MG63 (cell line): Measurements from ENCODE around the gene FAM135A. TPM values are rescaled to one million over a fixed set of nuclear protein-coding genes. Genes with fewer than 3 reads are reported as not detected.
"Not testable (repeated sequence)": the region's sequence is repeated elsewhere in the genome, so short reads cannot be mapped to it uniquely, and the experiment has no call there.

Source experiments
- DNase-seq: peaks from one replicate; pipeline ENCODE4 v3.0.0-alpha.2; 2020
- H3K27me3 ChIP-seq: fragments of 250-450 bp; sonication (Bioruptor Pico); 2 replicates; pipeline ENCODE4 v1.5.1; 2020; ENCODE audit warnings: mild to moderate bottlenecking, moderate library complexity
- H3K36me3 ChIP-seq: fragments of 250-450 bp; sonication (Bioruptor Pico); 2 replicates; pipeline ENCODE4 v1.5.1; 2020; ENCODE audit warnings: mild to moderate bottlenecking, moderate library complexity
- H3K4me3 ChIP-seq: fragments of 250-450 bp; sonication (Bioruptor Pico); 2 replicates; pipeline ENCODE4 v1.5.1; 2020; ENCODE audit warnings: mild to moderate bottlenecking, moderate library complexity
- H3K9me3 ChIP-seq: fragments of 250-450 bp; sonication (Bioruptor Pico); 2 replicates; pipeline ENCODE4 v1.5.1; 2020; ENCODE audit warnings: mild to moderate bottlenecking, moderate library complexity
- total RNA-seq: library from RNA; depleted of rRNA; stranded (reverse); fragments of >200 nt; shearing (Covaris generic); gene quantifications from 2 replicates; pipeline ENCODE4 v1.2.3, GENCODE V29; 2014; ENCODE audit warnings: low replicate concordance; rRNA removed

The FAM135A gene
- total RNA-seq, 1 experiment from 2014 or later = 6.7 TPM

DNA sequence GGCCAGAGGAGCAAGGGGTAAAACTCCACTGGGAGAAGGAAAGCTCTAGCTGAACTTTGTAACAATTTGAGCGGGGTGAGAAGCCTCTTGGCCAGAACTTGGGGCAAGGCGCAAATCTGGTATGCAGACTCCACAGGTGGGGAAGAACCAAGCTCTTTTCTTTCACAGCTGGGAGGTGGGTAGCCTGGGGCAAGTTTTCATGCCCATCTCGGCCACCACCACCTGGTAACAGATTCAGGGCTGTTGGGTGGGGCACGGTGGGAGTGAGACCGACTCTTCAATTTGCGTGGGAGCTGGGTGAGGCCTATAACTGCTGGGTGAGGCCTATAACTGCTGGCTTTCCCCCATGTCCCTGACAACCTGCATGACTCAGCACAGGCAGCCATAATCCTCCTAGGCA is 190.9 kb downstream of the FAM135A start:
- no peaks in the 10 kb centered on the region for H3K36me3 ChIP-seq
- no peak overlapping the region for H3K4me3 ChIP-seq
- H3K9me3 ChIP-seq = no peaks in the 10 kb centered on the region
- no peak for DNase-seq
- no peaks in the 10 kb centered on the region for H3K27me3 ChIP-seq

DNA sequence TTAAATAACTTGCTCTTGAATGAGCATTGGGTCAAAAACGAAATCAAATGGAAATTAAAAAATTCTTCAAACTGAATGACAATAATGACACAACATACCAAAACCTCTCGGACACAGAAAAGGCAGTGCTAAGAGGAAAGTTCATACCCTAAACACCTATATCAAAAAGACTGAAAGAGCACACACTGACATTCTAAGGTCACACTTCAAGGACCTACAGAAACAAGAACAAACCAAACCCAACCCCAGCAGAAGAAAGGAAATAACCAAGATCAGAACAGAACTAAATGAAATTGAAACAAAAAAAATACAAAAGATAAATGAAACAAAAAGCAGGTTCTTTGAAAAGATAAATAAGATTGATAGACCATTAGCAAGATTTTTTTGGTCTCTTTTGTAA is 194.1 kb downstream of the FAM135A start:
- not testable (repeated sequence) for H3K4me3 ChIP-seq, DNase-seq, H3K27me3 ChIP-seq, H3K36me3 ChIP-seq, H3K9me3 ChIP-seq

DNA sequence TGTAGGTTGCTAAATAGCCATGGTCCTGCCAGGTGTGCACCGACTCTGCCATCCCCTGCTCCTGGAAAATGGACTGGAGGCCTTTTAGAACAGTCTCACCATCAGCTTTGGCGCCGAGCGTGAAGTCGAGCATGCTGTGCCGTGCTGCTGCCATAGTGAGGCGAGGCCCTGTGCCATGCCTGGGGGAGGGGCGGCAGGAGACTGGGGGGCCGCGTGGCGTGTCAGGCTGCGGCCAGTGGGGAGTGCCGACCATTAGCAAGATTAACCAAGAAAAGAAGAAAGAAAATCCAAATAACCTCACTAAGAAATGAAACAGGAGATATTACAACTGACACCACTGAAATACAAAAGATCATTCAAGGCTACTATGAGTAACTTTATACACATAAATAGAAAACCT is 195.9 kb downstream of the FAM135A start:
- not testable (repeated sequence) for H3K4me3 ChIP-seq, H3K9me3 ChIP-seq, DNase-seq, H3K36me3 ChIP-seq, H3K27me3 ChIP-seq

Other genes starting within 250 kb of the FAM135A start
- gene COL9A1, start 110.4 kb upstream of the FAM135A start, total RNA-seq = not detected in 2 replicates
- 0.91 and 3.2 TPM in 2 replicates for gene SDHAF4, start 153.4 kb downstream of the FAM135A start, total RNA-seq